H7 (cell line): ENCODE results near the gene ENTPD8. TPM values are rescaled to one million over a fixed set of nuclear protein-coding genes. Genes with fewer than 3 reads are reported as not detected.

Source experiments
- DNase-seq: peaks from one replicate; pipeline ENCODE4 v3.0.0; 2012
- H3K27me3 ChIP-seq: 2 replicates; pipeline ENCODE4 v1.6.0; 2011; ENCODE audit warnings: mild to moderate bottlenecking, low read length; ENCODE audit not compliant: control insufficient read depth, insufficient read depth
- H3K36me3 ChIP-seq: replicated peaks from 2 replicates; pipeline ENCODE4 v1.5.1; 2011; ENCODE audit warnings: low read length; ENCODE audit not compliant: control insufficient read depth, insufficient read depth
- H3K4me3 ChIP-seq: 2 replicates; pipeline ENCODE4 v1.5.1; 2011; ENCODE audit warnings: low read depth, mild to moderate bottlenecking, control low read depth, low read length, moderate library complexity; ENCODE audit not compliant: insufficient read depth
- total RNA-seq: library from RNA; depleted of rRNA; stranded (reverse); fragments of >200 nt; shearing (Covaris generic); gene quantifications from 2 replicates; pipeline ENCODE4 v1.2.3, GENCODE V29; 2014

Gene ENTPD8
- total RNA-seq, 1 experiment from 2014 or later: 0.76 TPM

DNA sequence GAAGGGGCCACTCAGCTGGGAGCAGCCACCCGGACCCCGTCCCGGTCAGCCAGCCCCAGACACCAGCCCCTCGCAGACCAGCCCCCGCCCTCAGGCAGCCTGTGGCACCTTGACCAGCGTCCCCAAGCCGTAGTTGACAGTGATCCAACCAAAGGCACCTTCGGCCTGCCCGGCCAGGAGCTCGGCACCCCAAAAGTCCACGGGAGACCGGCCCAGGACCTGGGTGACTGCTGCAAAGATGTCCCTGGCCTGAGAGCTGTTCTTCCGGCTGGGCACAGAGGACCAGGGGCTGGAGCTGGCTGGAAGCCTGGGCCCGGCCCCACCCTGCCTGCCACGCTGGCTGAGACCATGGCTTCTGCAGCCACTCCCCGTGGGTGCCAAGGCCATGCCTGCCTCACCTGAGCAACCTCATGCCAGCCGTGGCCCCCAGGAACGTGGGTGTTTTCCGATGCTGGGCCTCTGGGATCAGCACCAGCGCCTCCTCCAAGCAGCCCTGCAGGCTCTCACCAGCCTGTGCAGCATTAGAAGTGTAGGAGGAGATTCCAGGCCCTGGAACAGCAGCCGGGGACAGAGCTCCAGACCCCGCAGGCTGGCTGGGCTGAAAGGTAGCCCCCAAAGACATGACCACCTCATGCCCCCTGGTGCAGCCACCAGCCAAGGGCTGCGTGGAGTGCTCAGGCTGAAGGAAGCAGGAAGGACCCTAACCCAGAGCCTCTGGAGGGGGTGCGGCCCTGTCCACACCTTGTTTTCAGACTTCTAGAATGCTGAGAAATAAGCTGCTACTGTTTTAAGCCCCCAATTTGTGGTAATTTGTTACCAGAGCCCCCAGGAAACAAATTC lies 4.2 kb downstream of the ENTPD8 start:
- Histone ChIP-seq H3K36me3 (no peaks in the 10 kb centered on the region), H3K4me3 (no peak overlapping the region), H3K27me3 (peaks cover 1% of the 10 kb centered on the region; the same call in 1 of the 2 replicates)
- peak; percentile 56 for DNase-seq

DNA sequence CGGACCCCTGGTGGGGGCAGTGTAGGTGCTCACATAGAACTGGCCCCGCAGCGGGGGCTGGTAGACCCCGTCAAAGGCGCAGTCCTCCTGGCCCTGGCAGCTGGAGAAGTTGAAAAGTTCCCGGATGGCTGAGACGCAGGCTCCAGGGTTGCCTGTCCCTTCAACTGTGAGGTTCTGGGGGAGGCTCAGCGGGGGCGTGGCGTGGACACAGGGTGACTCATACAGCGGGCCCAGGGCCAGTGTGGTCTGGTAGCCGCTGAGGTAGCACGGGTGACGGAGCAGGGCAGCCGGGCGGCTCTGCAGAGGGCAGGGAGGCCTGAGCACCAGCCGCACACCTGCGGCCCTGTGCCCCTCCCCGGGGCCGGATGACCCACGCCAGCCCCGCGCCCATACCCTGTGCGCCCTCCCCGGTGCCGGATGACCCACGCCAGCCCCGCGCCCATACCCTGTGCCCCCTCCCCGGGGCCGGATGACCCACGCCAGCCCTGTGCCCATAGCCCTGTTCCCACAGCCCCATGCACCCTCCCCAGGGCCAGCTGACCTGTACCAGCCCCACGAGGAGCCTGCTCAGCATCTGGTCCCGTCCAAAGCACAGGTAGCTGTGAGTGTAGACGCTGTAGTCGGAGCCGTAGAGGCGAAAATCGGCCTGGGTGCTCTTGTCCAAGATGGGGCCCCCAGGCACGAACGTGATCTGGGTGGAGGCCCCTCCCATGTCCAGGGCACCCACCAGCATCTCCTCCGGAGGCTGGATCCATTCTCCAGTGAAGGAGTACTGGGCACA lies 5.0 kb downstream of the ENTPD8 start:
- DNase-seq: peak; percentile 67
- H3K4me3 ChIP-seq: no peak overlapping the region

GRCh38 chr9:137435381-137435891 lies 5.7 kb downstream of the ENTPD8 start:
- no peaks in the 10 kb centered on the region for H3K27me3 ChIP-seq
- no peaks in the 10 kb centered on the region for H3K36me3 ChIP-seq
- peak; percentile 51 for DNase-seq
- H3K4me3 ChIP-seq: no peak overlapping the region

More for the DNA sequence above, 5.0 kb downstream of the ENTPD8 start:
- Histone ChIP-seq H3K27me3 (no peaks in the 10 kb centered on the region), H3K36me3 (no peaks in the 10 kb centered on the region)

- Histone ChIP-seq H3K27me3 (no peaks in the 10 kb centered on the region), H3K36me3 (no peaks in the 10 kb centered on the region), H3K4me3 (no peak overlapping the region)
- peak; percentile 53 for DNase-seq
Measured at GRCh38 chr9:137434498-137435380, 6.4 kb downstream of the ENTPD8 start.

- H3K4me3 ChIP-seq: no peak overlapping the region
- peak; percentile 58 for DNase-seq
- H3K27me3 ChIP-seq: no peaks in the 10 kb centered on the region
- H3K36me3 ChIP-seq: no peaks in the 10 kb centered on the region
Measured at GRCh38 chr9:137433916-137434431, 7.2 kb downstream of the ENTPD8 start.

DNA sequence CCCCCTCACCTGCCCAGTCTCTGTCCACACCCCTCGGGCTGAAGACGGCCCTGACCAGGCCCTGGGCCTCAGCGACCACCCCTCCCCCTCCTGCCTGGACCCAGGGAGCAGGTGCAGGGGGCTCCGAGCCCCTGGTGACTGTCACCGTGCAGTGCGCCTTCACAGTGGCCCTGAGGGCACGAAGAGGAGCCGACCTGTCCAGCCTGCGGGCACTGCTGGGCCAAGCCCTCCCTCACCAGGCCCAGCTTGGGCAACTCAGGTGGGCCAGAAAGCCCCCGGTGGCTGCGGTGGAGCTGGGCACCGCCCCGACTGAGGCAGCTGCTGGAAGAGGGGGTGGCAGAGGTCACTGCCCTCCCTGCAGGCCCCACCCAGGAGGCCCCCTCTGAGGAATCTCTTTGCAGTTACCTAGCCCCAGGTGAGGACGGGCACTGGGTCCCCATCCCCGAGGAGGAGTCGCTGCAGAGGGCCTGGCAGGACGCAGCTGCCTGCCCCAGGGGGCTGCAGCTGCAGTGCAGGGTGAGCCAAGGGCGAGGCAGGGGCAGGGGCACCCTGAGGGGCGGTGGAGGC lies 7.7 kb downstream of the ENTPD8 start:
- peak; percentile 49 for DNase-seq
- Histone ChIP-seq H3K27me3 (no peaks in the 10 kb centered on the region), H3K36me3 (no peaks in the 10 kb centered on the region)

DNA sequence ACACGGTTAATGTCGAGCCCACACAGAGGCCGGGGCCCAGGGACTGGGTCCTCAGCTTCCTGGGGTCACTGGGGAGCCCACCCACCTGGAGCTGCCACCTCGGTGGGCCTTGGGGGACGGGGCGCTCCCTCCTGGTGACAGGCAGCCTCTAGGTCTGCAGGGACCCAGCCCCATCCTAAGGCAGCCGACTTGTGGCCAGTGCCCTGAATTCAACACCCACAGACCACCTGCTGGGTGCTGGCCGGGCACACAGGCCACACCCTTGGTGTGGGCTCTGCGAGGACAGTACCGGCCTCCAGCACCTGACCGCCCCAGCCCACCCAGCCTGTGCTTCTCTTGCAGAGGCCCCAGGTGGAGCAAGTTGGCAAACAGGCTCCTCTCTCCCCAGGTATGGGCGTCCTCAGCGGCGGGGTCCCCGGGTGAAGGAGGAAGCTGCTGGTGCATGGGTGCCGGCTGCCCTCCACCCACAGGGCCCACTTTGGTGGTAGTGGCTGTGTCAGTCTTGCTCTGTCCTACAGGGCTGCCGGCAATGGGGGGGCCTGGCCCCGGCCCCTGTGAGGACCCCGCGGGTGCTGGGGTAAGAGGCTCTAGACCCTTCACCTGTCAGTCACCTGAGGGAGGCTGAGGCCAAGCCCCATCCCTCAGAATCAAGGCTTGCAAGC lies 8.3 kb downstream of the ENTPD8 start:
- Histone ChIP-seq H3K4me3 (no peak overlapping the region), H3K36me3 (no peaks in the 10 kb centered on the region), H3K27me3 (no peaks in the 10 kb centered on the region)
- DNase-seq: peak; percentile 50

More for the DNA sequence above, 7.7 kb downstream of the ENTPD8 start:
- H3K4me3 ChIP-seq: no peak overlapping the region

DNA sequence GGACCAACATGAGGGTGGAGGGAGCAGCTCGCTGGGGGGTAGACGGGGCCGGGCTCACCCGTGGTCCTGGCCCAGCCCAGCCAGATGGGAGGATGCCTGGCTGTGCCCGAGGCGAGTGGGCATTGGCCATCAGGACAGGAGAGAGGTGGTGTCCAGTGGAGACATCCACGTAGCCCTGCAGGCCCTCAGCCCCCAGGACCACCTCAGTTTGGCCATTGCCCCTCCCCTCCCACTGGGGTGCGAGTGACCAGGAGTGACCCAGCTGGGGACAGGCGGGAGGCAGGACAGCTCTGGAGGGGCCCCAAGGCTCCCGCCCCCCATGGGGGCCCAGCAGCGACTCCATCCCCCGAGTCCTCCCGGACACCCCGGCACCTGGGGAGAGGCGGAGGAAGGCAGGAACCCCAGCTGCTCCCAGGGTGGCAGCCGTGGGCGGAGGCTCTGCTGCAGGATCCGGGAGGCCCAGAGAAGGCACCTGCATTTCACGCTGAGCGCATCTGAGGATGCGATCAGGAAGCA lies 9.7 kb downstream of the ENTPD8 start:
- Histone ChIP-seq H3K27me3 (no peaks in the 10 kb centered on the region), H3K4me3 (no peak overlapping the region), H3K36me3 (no peaks in the 10 kb centered on the region)
- DNase-seq: peak; percentile 47

DNA sequence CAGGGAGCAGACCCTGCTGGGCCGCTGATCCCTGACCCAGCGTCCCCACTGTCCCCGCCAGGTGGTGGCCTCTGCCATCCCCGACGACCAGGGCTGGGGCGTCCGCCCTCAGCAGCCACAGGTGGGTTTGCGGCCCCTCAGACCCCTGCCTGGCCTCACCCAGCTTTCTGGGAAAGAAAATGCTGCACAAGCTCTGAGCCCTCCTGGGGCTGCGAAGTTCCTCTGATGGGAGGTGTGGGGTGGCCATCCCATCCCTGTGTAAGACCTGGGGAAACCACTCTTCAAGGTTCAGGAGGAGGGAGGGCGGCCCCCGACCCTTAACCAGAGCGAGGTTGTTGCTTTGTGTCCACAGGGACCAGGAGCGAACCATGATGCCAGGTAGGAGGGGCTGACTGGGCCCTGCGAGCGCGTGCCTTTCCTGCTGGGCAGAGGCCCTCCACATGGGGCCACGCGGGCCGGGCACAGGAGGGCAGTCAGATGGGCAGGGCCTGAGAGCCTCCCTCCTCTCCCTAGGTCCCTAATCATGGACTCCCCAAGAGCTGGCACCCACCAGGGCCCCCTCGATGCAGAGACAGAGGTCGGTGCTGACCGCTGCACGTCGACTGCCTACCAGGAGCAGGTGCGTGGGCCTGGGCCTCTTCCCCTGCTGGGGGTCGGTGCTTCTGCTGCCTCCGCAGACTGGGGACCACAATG lies 10.3 kb downstream of the ENTPD8 start:
- Histone ChIP-seq H3K36me3 (no peaks in the 10 kb centered on the region), H3K27me3 (no peaks in the 10 kb centered on the region), H3K4me3 (no peak overlapping the region)
- peak; percentile 59 for DNase-seq

GRCh38 chr9:137429974-137430722 lies 11.0 kb downstream of the ENTPD8 start:
- peak; percentile 93 for DNase-seq
- Histone ChIP-seq H3K27me3 (no peaks in the 10 kb centered on the region), H3K4me3 (no peak overlapping the region), H3K36me3 (no peaks in the 10 kb centered on the region)

- no peaks in the 10 kb centered on the region for H3K36me3 ChIP-seq
- no peak overlapping the region for H3K4me3 ChIP-seq
- H3K27me3 ChIP-seq: no peaks in the 10 kb centered on the region; the same call in 1 of the 2 replicates
- no peak for DNase-seq
Measured at GRCh38 chr9:137429546-137429890, 11.6 kb downstream of the ENTPD8 start.

GRCh38 chr9:137428841-137429545 lies 12.2 kb downstream of the ENTPD8 start:
- no peak overlapping the region for H3K4me3 ChIP-seq
- H3K36me3 ChIP-seq: no peaks in the 10 kb centered on the region
- peaks cover 2% of the 10 kb centered on the region; the same call in 1 of the 2 replicates for H3K27me3 ChIP-seq
- peak; percentile 52 for DNase-seq
